Measurements from ENCODE around the gene POLR3G.
A peak's percentile ranks its signal among the peaks of the same experiment; 100 is the strongest.

POLR3G gene

DNA sequence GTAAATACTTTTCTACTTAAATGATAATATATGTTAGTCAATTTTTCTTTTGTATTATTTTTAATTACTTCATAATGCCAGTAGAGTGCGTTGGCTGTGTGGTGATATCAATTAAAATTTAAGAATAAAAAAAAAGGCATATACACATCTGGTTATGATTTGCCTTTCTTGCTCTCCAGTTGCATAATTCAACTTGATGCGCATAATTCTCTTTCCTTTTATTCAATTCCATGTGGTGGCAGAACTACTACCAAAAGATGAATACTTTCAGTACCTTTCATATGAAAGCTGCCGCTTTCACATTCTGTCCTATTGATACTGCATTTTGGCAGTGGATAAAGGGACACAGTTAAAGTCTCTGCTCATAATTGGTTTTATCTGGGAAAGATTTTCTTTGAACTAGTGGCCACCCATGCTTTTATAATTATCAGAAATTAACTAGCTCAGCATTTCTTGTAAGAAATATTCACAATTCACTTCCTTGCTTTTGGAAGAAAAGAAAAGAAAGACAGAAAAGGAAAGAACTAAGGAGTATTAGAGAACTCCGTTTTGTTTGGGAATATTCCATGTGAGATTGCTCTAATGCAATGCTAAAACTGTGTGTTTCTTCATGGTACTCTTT, 71.7 kb downstream of the POLR3G start:
- H3K23ac ChIP-seq (ENCODE audit: low read length in 2 of 2): no peak overlapping the region
- H3K18ac ChIP-seq (ENCODE audit: low read depth in 1 of 2, low read length in 2 of 2): no peak overlapping the region
- H3K79me1 ChIP-seq (replicated peaks; ENCODE audit: low read length, poor library complexity, severe bottlenecking): no peaks in the 10 kb centered on the region
- no peak overlapping the region for H3K4ac ChIP-seq (ENCODE audit: low read depth in 1 of 2, low read length in 2 of 2)
- H2AFZ ChIP-seq (ENCODE audit: low read depth, low read length): no peak overlapping the region
- no peaks in the 10 kb centered on the region for H3K4me1 ChIP-seq (ENCODE audit: control insufficient read depth, insufficient read depth, low read depth, low read length)
- H3K36me3 ChIP-seq (ENCODE audit: control insufficient read depth in 1 of 2, insufficient read depth in 2 of 2, low read depth in 1 of 2, low read length in 2 of 2): no peaks in the 10 kb centered on the region
- no peak overlapping the region for H3K9ac ChIP-seq (ENCODE audit: low read length)
- no peak overlapping the region for H2AK5ac ChIP-seq (ENCODE audit: low read length, severe bottlenecking)
- no peak for DNase-seq
- no peak overlapping the region for H3K4me3 ChIP-seq (ENCODE audit: insufficient read depth in 1 of 2, low read depth in 1 of 2, low read length in 2 of 2)
- H4K91ac ChIP-seq (ENCODE audit: low read length): no peak overlapping the region
- H3K9me3 ChIP-seq (ENCODE audit: control insufficient read depth, low read length): no peaks in the 10 kb centered on the region
- no peak overlapping the region for H2BK120ac ChIP-seq (ENCODE audit: low read depth, low read length)
- H3K27ac ChIP-seq (ENCODE audit: low read length, poor library complexity, severe bottlenecking): no peak overlapping the region
- no peak overlapping the region for H4K8ac ChIP-seq (ENCODE audit: low read length)
- WGBS: 100% methylated on average over 2 of the region's 4 CpGs
- peaks cover 4 to 17% of the 10 kb centered on the region in 2 experiments for H3K27me3 ChIP-seq (ENCODE audit: control insufficient read depth in 1 of 2, insufficient read depth in 1 of 2, low read length in 2 of 2)
- H2BK12ac ChIP-seq (ENCODE audit: low read length in 2 of 2): no peak overlapping the region
- no peak overlapping the region for H3K4me2 ChIP-seq (ENCODE audit: low read length, poor library complexity, severe bottlenecking)
- H2BK15ac ChIP-seq (ENCODE audit: low read depth, poor library complexity, severe bottlenecking): no peak overlapping the region
- no peak overlapping the region for H3K14ac ChIP-seq (ENCODE audit: low read length in 2 of 2)
- H2BK5ac ChIP-seq (ENCODE audit: low read depth, low read length, poor library complexity, severe bottlenecking): no peak overlapping the region

DNA sequence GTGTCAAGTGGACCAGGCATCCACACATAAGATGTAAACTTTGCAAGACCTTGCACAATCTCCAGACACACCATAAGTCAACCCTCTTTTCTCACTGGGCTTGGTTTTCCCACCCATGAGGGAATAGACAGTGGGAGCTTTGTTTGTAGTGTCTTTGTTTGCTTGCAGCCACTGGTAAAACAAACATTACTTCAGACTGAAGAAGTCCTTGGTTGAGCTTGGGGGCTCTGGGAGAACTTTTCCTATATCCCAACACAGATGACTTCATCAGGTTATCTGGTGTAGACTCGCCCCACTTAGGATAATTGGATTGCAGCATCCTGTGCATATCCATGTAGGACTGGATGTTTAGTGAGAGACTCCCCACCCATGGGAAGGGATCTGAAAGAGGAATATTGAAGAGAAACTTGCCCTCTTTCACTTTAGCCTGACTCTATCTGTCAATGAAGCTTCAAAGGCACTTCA, 72.4 kb downstream of the POLR3G start:
- Histone ChIP-seq H2BK120ac (ENCODE audit: low read depth, low read length) (no peak overlapping the region), H3K4me1 (ENCODE audit: control insufficient read depth, insufficient read depth, low read depth, low read length) (no peaks in the 10 kb centered on the region), H3K79me1 (replicated peaks; ENCODE audit: low read length, poor library complexity, severe bottlenecking) (no peaks in the 10 kb centered on the region), H3K9me3 (ENCODE audit: control insufficient read depth, low read length) (no peaks in the 10 kb centered on the region), H2BK15ac (ENCODE audit: low read depth, poor library complexity, severe bottlenecking) (no peak overlapping the region), H2BK5ac (ENCODE audit: low read depth, low read length, poor library complexity, severe bottlenecking) (no peak overlapping the region), H4K91ac (ENCODE audit: low read length) (no peak overlapping the region), H3K4ac (ENCODE audit: low read depth in 1 of 2, low read length in 2 of 2) (no peak overlapping the region), H2AFZ (ENCODE audit: low read depth, low read length) (no peak overlapping the region), H3K14ac (ENCODE audit: low read length in 2 of 2) (no peak overlapping the region), H2BK12ac (ENCODE audit: low read length in 2 of 2) (no peak overlapping the region), H3K18ac (ENCODE audit: low read depth in 1 of 2, low read length in 2 of 2) (no peak overlapping the region), H3K27me3 (ENCODE audit: control insufficient read depth in 1 of 2, insufficient read depth in 1 of 2, low read length in 2 of 2) (peaks cover 6 to 22% of the 10 kb centered on the region in 2 experiments), H2AK5ac (ENCODE audit: low read length, severe bottlenecking) (no peak overlapping the region), H3K23ac (ENCODE audit: low read length in 2 of 2) (no peak overlapping the region), H3K4me2 (ENCODE audit: low read length, poor library complexity, severe bottlenecking) (no peak overlapping the region), H4K8ac (ENCODE audit: low read length) (no peak overlapping the region), H3K4me3 (ENCODE audit: insufficient read depth in 1 of 2, low read depth in 1 of 2, low read length in 2 of 2) (no peak overlapping the region), H3K27ac (ENCODE audit: low read length, poor library complexity, severe bottlenecking) (no peak overlapping the region), H3K36me3 (ENCODE audit: control insufficient read depth in 1 of 2, insufficient read depth in 2 of 2, low read depth in 1 of 2, low read length in 2 of 2) (no peaks in the 10 kb centered on the region), H3K9ac (ENCODE audit: low read length) (no peak overlapping the region)
- 20% methylated on average over 1 of the region's 1 CpG for WGBS
- DNase-seq: peak; percentile 31

DNA sequence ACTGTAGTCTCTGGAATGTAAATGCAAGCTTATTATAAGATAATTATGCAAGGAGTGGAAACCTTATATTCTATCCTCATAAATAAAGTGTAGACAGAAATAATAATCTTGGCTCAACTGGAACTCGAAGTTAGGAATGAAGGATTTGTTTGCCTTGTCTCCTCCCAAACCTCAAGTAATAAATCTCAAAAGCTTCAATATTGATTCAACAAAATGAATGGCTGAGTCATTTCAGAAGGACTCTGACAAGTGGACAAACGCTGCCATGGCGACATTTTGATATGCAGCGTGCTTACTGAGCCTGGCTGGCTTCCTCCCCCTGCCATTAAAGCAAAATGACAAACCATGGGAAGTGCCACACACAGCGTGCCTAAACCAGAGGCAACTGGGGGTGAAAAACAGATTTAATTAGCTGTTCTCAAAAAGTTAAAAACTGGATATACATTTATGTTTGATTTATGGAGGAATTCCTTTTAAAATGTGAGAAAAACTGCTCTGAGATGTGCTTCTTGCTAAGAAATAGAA, 73.5 kb downstream of the POLR3G start:
- Histone ChIP-seq H2BK120ac (ENCODE audit: low read depth, low read length) (no peak overlapping the region), H3K4me3 (ENCODE audit: insufficient read depth in 1 of 2, low read depth in 1 of 2, low read length in 2 of 2) (no peak overlapping the region), H3K36me3 (ENCODE audit: control insufficient read depth in 1 of 2, insufficient read depth in 2 of 2, low read depth in 1 of 2, low read length in 2 of 2) (no peaks in the 10 kb centered on the region), H4K91ac (ENCODE audit: low read length) (no peak overlapping the region), H3K9me3 (ENCODE audit: control insufficient read depth, low read length) (no peaks in the 10 kb centered on the region), H3K4ac (ENCODE audit: low read depth in 1 of 2, low read length in 2 of 2) (no peak overlapping the region), H3K4me1 (ENCODE audit: control insufficient read depth, insufficient read depth, low read depth, low read length) (no peaks in the 10 kb centered on the region), H4K8ac (ENCODE audit: low read length) (no peak overlapping the region), H3K9ac (ENCODE audit: low read length) (no peak overlapping the region), H2AK5ac (ENCODE audit: low read length, severe bottlenecking) (no peak overlapping the region), H3K18ac (ENCODE audit: low read depth in 1 of 2, low read length in 2 of 2) (no peak overlapping the region), H3K27ac (ENCODE audit: low read length, poor library complexity, severe bottlenecking) (no peak overlapping the region), H2BK12ac (ENCODE audit: low read length in 2 of 2) (no peak overlapping the region), H2BK15ac (ENCODE audit: low read depth, poor library complexity, severe bottlenecking) (no peak overlapping the region), H2AFZ (ENCODE audit: low read depth, low read length) (no peak overlapping the region), H3K79me1 (replicated peaks; ENCODE audit: low read length, poor library complexity, severe bottlenecking) (no peaks in the 10 kb centered on the region), H3K23ac (ENCODE audit: low read length in 2 of 2) (no peak overlapping the region), H2BK5ac (ENCODE audit: low read depth, low read length, poor library complexity, severe bottlenecking) (no peak overlapping the region), H3K4me2 (ENCODE audit: low read length, poor library complexity, severe bottlenecking) (no peak overlapping the region), H3K14ac (ENCODE audit: low read length in 2 of 2) (no peak overlapping the region), H3K27me3 (ENCODE audit: control insufficient read depth in 1 of 2, insufficient read depth in 1 of 2, low read length in 2 of 2) (peaks cover 14 to 31% of the 10 kb centered on the region in 2 experiments)
- no peak for DNase-seq
- 24% methylated on average over 4 of the region's 5 CpGs for WGBS

DNA sequence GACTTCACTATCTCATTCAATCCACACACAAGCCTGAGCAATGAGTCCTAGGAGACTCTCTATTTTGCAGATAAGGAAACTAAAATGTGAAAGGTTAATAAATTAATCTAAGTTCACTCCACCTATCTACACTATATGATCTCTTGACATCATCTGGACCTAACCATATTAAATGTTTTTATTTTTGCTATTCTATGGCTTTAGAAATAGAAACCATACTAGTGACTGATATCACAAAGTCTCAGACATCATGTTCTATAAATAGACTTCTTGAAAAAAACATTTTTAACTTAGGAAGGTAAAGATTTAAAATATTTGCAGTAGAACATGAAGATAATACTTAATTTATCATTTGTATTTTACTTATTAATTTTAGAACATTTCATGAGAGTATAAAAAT, 74.6 kb downstream of the POLR3G start:
- Histone ChIP-seq H3K4me3 (ENCODE audit: insufficient read depth in 1 of 2, low read depth in 1 of 2, low read length in 2 of 2) (no peak overlapping the region), H3K9me3 (ENCODE audit: control insufficient read depth, low read length) (no peaks in the 10 kb centered on the region), H3K14ac (ENCODE audit: low read length in 2 of 2) (no peak overlapping the region), H3K27ac (ENCODE audit: low read length, poor library complexity, severe bottlenecking) (no peak overlapping the region), H2AK5ac (ENCODE audit: low read length, severe bottlenecking) (no peak overlapping the region), H4K91ac (ENCODE audit: low read length) (no peak overlapping the region), H3K4ac (ENCODE audit: low read depth in 1 of 2, low read length in 2 of 2) (no peak overlapping the region), H2AFZ (ENCODE audit: low read depth, low read length) (no peak overlapping the region), H3K23ac (ENCODE audit: low read length in 2 of 2) (no peak overlapping the region), H3K4me2 (ENCODE audit: low read length, poor library complexity, severe bottlenecking) (no peak overlapping the region), H2BK5ac (ENCODE audit: low read depth, low read length, poor library complexity, severe bottlenecking) (no peak overlapping the region), H2BK120ac (ENCODE audit: low read depth, low read length) (no peak overlapping the region), H3K36me3 (ENCODE audit: control insufficient read depth in 1 of 2, insufficient read depth in 2 of 2, low read depth in 1 of 2, low read length in 2 of 2) (no peaks in the 10 kb centered on the region), H3K9ac (ENCODE audit: low read length) (no peak overlapping the region), H3K79me1 (replicated peaks; ENCODE audit: low read length, poor library complexity, severe bottlenecking) (no peaks in the 10 kb centered on the region), H2BK15ac (ENCODE audit: low read depth, poor library complexity, severe bottlenecking) (no peak overlapping the region), H3K27me3 (ENCODE audit: control insufficient read depth in 1 of 2, insufficient read depth in 1 of 2, low read length in 2 of 2) (peaks cover 19 to 30% of the 10 kb centered on the region in 2 experiments), H3K4me1 (ENCODE audit: control insufficient read depth, insufficient read depth, low read depth, low read length) (no peaks in the 10 kb centered on the region), H3K18ac (ENCODE audit: low read depth in 1 of 2, low read length in 2 of 2) (no peak overlapping the region), H2BK12ac (ENCODE audit: low read length in 2 of 2) (no peak overlapping the region), H4K8ac (ENCODE audit: low read length) (no peak overlapping the region)
- no peak for DNase-seq

All from mesenchymal stem cell (in vitro differentiated cells and primary cell).